ENCODE results near the gene GJA4. TPM values are rescaled to one million over a fixed set of nuclear protein-coding genes. Genes with fewer than 3 reads are reported as not detected.

GJA4 gene
- polyA plus RNA-seq, 1 of the 3 experiments (the other 2 are of a cell fraction) = not detected

- no peak overlapping the region for H2AFZ ChIP-seq (ENCODE audit: low read depth)
- POLR2A ChIA-PET = no interaction called here
These were observed 50.8 kb downstream of the GJA4 start for GRCh38 chr1:34843392-34844251.

DNA sequence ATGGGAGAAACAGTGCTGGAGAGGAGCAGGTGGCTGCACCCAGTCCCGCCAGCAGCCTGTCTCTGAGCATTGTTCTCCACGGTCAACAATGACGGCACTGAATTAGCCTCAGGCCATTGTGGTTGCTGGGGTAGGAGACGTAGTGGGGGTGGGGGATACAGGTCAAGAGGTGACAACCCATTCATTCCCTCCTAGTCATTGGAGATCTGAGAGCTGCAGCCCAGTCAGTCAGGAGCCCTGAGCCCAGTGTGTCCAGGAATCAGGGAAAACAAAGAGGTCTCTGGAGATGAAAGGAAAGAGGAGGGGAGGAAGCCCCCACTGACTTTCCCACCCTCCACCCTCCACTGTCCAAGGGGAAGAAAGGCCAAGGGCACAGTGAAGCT is 51.4 kb downstream of the GJA4 start:
- no peak overlapping the region for H3K27ac ChIP-seq (ENCODE audit: low read depth in 2 of 2, low read length in 1 of 2)
- no peak overlapping the region for H3K9ac ChIP-seq
- H4K20me1 ChIP-seq (ENCODE audit: insufficient read depth) = no peaks in the 10 kb centered on the region; the same call in 1 of the 2 replicates
- H3K9me3 ChIP-seq = no peaks in the 10 kb centered on the region
- no peak overlapping the region for H3K4me2 ChIP-seq
- DNase-seq = no peak
- TF ChIP-seq GABPA (IDR thresholded peaks at IDR 0.05; ENCODE audit: low read depth) = no peak
- TF ChIP-seq RFX5 (IDR thresholded peaks at IDR 0.05; ENCODE audit: low read length) = no peak
- TF ChIP-seq SIN3A (IDR thresholded peaks at IDR 0.05; ENCODE audit: borderline replicate concordance, low read depth, low read length) = no peak
- no peak for TF ChIP-seq MXI1 (IDR thresholded peaks at IDR 0.05; ENCODE audit: low read depth, low read length)
- no peak for TF ChIP-seq ELF1 (IDR thresholded peaks at IDR 0.05)
- TF ChIP-seq, protein P1, sequence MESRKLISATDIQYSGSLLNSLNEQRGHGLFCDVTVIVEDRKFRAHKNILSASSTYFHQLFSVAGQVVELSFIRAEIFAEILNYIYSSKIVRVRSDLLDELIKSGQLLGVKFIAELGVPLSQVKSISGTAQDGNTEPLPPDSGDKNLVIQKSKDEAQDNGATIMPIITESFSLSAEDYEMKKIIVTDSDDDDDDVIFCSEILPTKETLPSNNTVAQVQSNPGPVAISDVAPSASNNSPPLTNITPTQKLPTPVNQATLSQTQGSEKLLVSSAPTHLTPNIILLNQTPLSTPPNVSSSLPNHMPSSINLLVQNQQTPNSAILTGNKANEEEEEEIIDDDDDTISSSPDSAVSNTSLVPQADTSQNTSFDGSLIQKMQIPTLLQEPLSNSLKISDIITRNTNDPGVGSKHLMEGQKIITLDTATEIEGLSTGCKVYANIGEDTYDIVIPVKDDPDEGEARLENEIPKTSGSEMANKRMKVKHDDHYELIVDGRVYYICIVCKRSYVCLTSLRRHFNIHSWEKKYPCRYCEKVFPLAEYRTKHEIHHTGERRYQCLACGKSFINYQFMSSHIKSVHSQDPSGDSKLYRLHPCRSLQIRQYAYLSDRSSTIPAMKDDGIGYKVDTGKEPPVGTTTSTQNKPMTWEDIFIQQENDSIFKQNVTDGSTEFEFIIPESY (IDR thresholded peaks at IDR 0.05; ENCODE audit: borderline replicate concordance, low read depth) = no peak
- no peak for TF ChIP-seq EP300 (IDR thresholded peaks at IDR 0.05; ENCODE audit: borderline replicate concordance in 1 of 2, low read depth in 1 of 2, low read length in 1 of 2)
- TF ChIP-seq PBX3 (IDR thresholded peaks at IDR 0.05) = no peak
- TF ChIP-seq, protein P2, sequence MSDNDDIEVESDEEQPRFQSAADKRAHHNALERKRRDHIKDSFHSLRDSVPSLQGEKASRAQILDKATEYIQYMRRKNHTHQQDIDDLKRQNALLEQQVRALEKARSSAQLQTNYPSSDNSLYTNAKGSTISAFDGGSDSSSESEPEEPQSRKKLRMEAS (IDR thresholded peaks at IDR 0.05; ENCODE audit: low read depth) = no peak
- no peak for TF ChIP-seq RCOR1 (IDR thresholded peaks at IDR 0.05; ENCODE audit: low read length)
- no peak for TF ChIP-seq NFIC (IDR thresholded peaks at IDR 0.05; ENCODE audit: borderline replicate concordance)
- peaks cover 0 to 14% of the 10 kb centered on the region in 2 experiments for H3K36me3 ChIP-seq (replicated peaks in 1 of 2; ENCODE audit: control insufficient read depth in 1 of 2, insufficient read depth in 2 of 2, low read length in 1 of 2)
- ChIA-PET CTCF (interaction anchor here (1.7 to 6.5 kb wide), 3 partner anchors 9 to 58 kb away, joined by 6 to 51 read pairs (median 7); partner anchors contain the start of gene SMIM12), POLR2A (interaction anchor here (1.1 to 1.4 kb wide), 2 partner anchors 12 to 15 kb away, joined by 3 to 4 read pairs; partner anchors contain the start of gene SMIM12)
- peaks cover 0 to 12% of the 10 kb centered on the region in 2 experiments; a peak in 1 of 4 replicates for H3K4me1 ChIP-seq (ENCODE audit: control insufficient read depth in 1 of 2, insufficient read depth in 2 of 2, low read depth in 1 of 2, low read length in 1 of 2)
- no peaks in the 10 kb centered on the region for H3K9me2 ChIP-seq
- H2AFZ ChIP-seq (ENCODE audit: low read depth) = no peak overlapping the region
- no peaks in the 10 kb centered on the region for H3F3A ChIP-seq (replicated peaks; ENCODE audit: insufficient read depth)
- H3K4me3 ChIP-seq (ENCODE audit: low read depth in 2 of 2, low read length in 1 of 2) = no peak overlapping the region
- 0 out of 2 replicates have a peak, but pooled peaks cover 5% of the 10 kb centered on the region for H3K79me2 ChIP-seq (ENCODE audit: insufficient read depth)
- no peaks in the 10 kb centered on the region for H3K27me3 ChIP-seq (ENCODE audit: insufficient read depth)
- 93% methylated on average over 4 of the region's 4 CpGs for WGBS (ENCODE audit: low lambda C conversion rate)

More at GRCh38 chr1:34843392-34844251, 50.8 kb downstream of the GJA4 start:
- no peak for DNase-seq
- Histone ChIP-seq H3K27me3 (ENCODE audit: insufficient read depth) (no peaks in the 10 kb centered on the region), H3F3A (replicated peaks; ENCODE audit: insufficient read depth) (no peaks in the 10 kb centered on the region), H3K4me2 (no peak overlapping the region), H3K9me2 (no peaks in the 10 kb centered on the region), H3K9ac (no peak overlapping the region), H3K4me3 (ENCODE audit: low read depth in 2 of 2, low read length in 1 of 2) (no peak overlapping the region), H3K36me3 (replicated peaks in 1 of 2; ENCODE audit: control insufficient read depth in 1 of 2, insufficient read depth in 2 of 2, low read length in 1 of 2) (peaks cover 0 to 13% of the 10 kb centered on the region in 2 experiments), H3K4me1 (ENCODE audit: control insufficient read depth in 1 of 2, insufficient read depth in 2 of 2, low read depth in 1 of 2, low read length in 1 of 2) (peaks cover 0 to 12% of the 10 kb centered on the region in 2 experiments; a peak in 1 of 4 replicates), H4K20me1 (ENCODE audit: insufficient read depth) (no peaks in the 10 kb centered on the region), H3K9me3 (no peaks in the 10 kb centered on the region), H3K27ac (ENCODE audit: low read depth in 2 of 2, low read length in 1 of 2) (no peak overlapping the region), H3K79me2 (ENCODE audit: insufficient read depth) (no peaks in the 10 kb centered on the region)
- 88% methylated on average over 14 of the region's 14 CpGs for WGBS (ENCODE audit: low lambda C conversion rate)
- CTCF ChIA-PET = interaction anchor here (1.7 to 6.5 kb wide), 2 partner anchors 9 to 16 kb away, joined by 6 to 51 read pairs; partner anchors contain the start of gene SMIM12
- no peak for TF ChIP-seq TCF12 (IDR thresholded peaks at IDR 0.05)
- TF ChIP-seq NFIC (IDR thresholded peaks at IDR 0.05; ENCODE audit: borderline replicate concordance) = no peak
- TF ChIP-seq FOXJ3 (CRISPR knock-in tag; IDR thresholded peaks at IDR 0.05) = no peak
- TF ChIP-seq NRF1 (IDR thresholded peaks at IDR 0.05; ENCODE audit: low read depth, low read length) = no peak
- TF ChIP-seq MEF2A (IDR thresholded peaks at IDR 0.05; ENCODE audit: borderline replicate concordance, low read depth) = no peak
- no peak for TF ChIP-seq CTCF (IDR thresholded peaks at IDR 0.05)
- TF ChIP-seq GABPA (IDR thresholded peaks at IDR 0.05; ENCODE audit: low read depth) = no peak
- TF ChIP-seq FOSL2 (IDR thresholded peaks at IDR 0.05; ENCODE audit: borderline replicate concordance, low read depth) = no peak
- no peak for TF ChIP-seq CHD2 (IDR thresholded peaks at IDR 0.05; ENCODE audit: low read length, partially characterized antibody)
